ENCODE results near the gene ZCRB1. TPM values are rescaled to one million over a fixed set of nuclear protein-coding genes. Genes with fewer than 3 reads are reported as not detected.

Gene ZCRB1
- total RNA-seq, 1 donor from 2014 or later, result 38.0 TPM

DNA sequence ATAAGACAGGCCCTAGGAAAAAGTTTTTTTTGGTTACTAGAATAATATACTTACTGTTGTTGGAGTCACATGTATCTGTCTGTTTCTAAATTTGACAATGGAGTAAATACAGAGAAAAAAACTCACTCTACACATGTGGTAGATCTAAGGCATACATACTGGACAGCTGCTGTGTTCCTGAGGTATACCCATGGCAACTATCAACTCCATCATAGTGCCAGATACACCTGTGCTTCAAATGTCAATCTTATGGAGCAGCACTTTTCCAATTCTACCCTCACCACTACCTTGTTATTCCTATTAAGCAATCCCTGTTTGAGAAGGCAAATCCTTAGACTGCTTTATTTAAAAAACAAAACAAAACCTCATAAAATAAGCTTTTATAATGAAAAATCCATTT is 3.3 kb downstream of the ZCRB1 start:
- Histone ChIP-seq H3K27me3 (ENCODE audit: control insufficient read depth, insufficient read depth, low read length) (no peaks in the 10 kb centered on the region), H3K4me3 (ENCODE audit: low read depth, low read length) (no peak overlapping the region), H3K36me3 (ENCODE audit: control insufficient read depth, insufficient read depth, low read length) (no peaks in the 10 kb centered on the region)
- DNase-seq (ENCODE audit: low read depth), result no peak
- TF ChIP-seq CTCF (IDR thresholded peaks at IDR 0.05; ENCODE audit: insufficient read depth, low read length, poor library complexity, severe bottlenecking), result no peak

DNA sequence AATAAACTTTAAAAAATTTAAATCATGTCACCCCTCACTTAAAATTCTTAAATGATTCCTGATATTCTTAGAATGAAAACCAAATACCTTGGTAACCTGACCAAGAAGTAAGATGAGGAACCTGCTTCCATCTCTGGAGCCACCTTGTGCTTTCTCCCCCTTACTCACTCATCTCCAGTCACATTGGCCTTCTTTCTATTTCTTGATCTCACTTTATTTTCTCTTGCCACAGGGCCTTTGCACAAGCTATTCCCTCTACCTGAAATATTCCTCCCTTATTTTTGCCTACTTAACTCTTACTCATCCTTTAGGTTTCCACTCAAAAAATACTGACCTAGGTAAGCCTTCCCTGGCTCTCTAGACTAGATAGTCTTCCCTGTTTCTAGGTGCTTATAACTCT is 5.1 kb downstream of the ZCRB1 start:
- H3K27me3 ChIP-seq (ENCODE audit: control insufficient read depth, insufficient read depth, low read length), result no peaks in the 10 kb centered on the region
- H3K4me3 ChIP-seq (ENCODE audit: low read depth, low read length), result no peak overlapping the region
- no peak for TF ChIP-seq CTCF (IDR thresholded peaks at IDR 0.05; ENCODE audit: insufficient read depth, low read length, poor library complexity, severe bottlenecking)
- DNase-seq (ENCODE audit: low read depth), result no peak
- no peaks in the 10 kb centered on the region for H3K36me3 ChIP-seq (ENCODE audit: control insufficient read depth, insufficient read depth, low read length)

DNA sequence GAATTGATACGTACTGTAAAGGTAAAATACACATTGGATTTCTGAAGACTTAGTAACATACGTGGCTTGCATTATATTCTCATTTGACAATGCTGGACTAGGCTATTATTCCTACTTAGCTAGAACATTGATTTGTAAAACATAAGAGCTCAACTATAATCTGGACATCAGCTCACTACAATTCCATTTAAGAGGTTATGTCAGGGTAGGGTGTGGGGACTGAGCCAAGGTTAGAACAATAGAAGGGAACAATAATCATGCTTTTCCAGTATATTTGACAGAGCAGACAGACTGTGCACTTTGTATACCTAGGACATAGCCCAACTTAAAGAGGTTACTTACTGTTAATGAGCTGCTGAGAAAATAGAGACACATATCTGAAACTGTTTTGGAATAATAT is 10.8 kb downstream of the ZCRB1 start:
- DNase-seq (ENCODE audit: low read depth), result no peak
- no peak for TF ChIP-seq CTCF (IDR thresholded peaks at IDR 0.05; ENCODE audit: insufficient read depth, low read length, poor library complexity, severe bottlenecking)

DNA sequence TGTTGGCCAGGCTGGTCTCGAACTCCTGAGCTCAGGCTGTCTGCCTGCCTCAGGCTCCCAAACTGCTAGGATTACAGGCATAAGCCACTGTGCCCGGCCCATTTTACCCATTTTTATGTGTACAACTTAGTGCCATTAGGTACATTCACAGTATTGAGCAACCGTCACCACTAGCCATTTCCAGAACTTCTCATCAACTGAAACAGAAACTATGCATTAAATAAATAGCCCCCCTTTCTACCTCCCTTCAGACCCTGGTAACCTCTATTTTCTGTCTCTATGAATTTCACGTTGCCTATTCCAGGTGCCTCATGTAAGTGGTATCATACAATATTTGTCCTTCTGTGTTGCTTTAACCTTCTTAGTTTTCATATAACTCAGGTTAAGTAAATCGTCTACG is 15.9 kb downstream of the ZCRB1 start:
- no peaks in the 10 kb centered on the region for H3K36me3 ChIP-seq (ENCODE audit: control insufficient read depth, insufficient read depth, low read length)
- TF ChIP-seq CTCF (IDR thresholded peaks at IDR 0.05; ENCODE audit: insufficient read depth, low read length, poor library complexity, severe bottlenecking), result no peak
- DNase-seq (ENCODE audit: low read depth), result no peak
- H3K27me3 ChIP-seq (ENCODE audit: control insufficient read depth, insufficient read depth, low read length), result no peaks in the 10 kb centered on the region
- H3K4me3 ChIP-seq (ENCODE audit: low read depth, low read length), result no peak overlapping the region

More for the DNA sequence above, 10.8 kb downstream of the ZCRB1 start:
- H3K4me3 ChIP-seq (ENCODE audit: low read depth, low read length), result no peak overlapping the region
- H3K27me3 ChIP-seq (ENCODE audit: control insufficient read depth, insufficient read depth, low read length), result no peaks in the 10 kb centered on the region
- H3K36me3 ChIP-seq (ENCODE audit: control insufficient read depth, insufficient read depth, low read length), result no peaks in the 10 kb centered on the region

GRCh38 chr12:42308390-42308789 is 17.5 kb downstream of the ZCRB1 start:
- no peak for TF ChIP-seq CTCF (IDR thresholded peaks at IDR 0.05; ENCODE audit: insufficient read depth, low read length, poor library complexity, severe bottlenecking)
- H3K36me3 ChIP-seq (ENCODE audit: control insufficient read depth, insufficient read depth, low read length), result no peaks in the 10 kb centered on the region
- no peaks in the 10 kb centered on the region for H3K27me3 ChIP-seq (ENCODE audit: control insufficient read depth, insufficient read depth, low read length)
- no peak for DNase-seq (ENCODE audit: low read depth)
- no peak overlapping the region for H3K4me3 ChIP-seq (ENCODE audit: low read depth, low read length)

DNA sequence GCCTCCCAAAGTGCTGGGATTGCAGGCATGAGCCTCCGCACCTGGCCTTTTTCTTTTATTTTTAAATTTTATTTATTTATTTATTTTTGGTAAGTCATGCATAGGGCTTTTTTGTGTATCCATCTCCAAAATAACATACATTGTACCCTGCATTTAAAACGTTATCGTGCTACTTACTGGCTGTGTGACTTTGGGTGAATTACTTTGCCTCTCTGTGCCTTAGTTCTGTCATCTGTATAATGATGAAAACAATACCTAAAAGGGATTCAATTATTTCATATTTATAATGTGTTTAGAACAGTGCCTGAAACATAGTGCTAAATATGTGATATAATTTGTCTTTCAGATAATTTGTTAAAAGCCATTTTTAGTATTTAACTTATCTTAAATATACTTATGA is 19.6 kb downstream of the ZCRB1 start:
- TF ChIP-seq CTCF (IDR thresholded peaks at IDR 0.05; ENCODE audit: insufficient read depth, low read length, poor library complexity, severe bottlenecking), result no peak
- H3K27me3 ChIP-seq (ENCODE audit: control insufficient read depth, insufficient read depth, low read length), result no peaks in the 10 kb centered on the region
- no peak overlapping the region for H3K4me3 ChIP-seq (ENCODE audit: low read depth, low read length)
- no peak for DNase-seq (ENCODE audit: low read depth)
- no peaks in the 10 kb centered on the region for H3K36me3 ChIP-seq (ENCODE audit: control insufficient read depth, insufficient read depth, low read length)

Measured in kidney epithelial cell (primary cell).